ENCODE results near the gene TEAD4.

Gene TEAD4

DNA sequence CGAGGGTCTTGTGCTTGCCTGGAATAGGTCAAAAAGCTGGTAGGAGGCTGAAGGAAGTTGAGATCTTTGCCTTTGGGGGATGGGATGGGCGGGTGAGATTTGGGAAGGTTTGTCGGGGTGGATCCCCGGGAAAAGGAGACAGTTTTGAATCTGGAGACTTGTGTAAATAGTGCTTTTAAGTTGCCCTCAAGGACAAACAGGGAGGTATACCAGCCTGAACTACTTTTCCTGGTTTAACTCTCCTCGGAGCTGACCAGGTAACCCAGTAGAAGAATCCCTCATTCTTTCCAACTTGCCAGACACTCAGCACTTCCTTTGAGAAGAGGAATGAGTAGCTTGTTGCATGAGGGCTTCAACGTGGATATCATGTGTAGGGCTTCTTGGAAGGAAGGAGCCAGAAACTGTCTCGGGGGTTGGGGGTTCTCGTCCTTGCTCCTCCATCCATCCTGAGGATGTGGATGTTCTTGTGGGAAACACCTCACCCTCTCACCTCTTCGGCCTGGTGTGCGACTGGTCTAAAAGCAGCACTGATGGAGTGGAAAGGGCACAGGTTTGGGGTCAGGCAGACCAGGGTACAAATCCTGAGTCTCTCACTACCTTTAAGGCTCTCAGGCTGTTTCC, 1.9 kb downstream of the TEAD4 start:
- DNase-seq: no peak

DNA sequence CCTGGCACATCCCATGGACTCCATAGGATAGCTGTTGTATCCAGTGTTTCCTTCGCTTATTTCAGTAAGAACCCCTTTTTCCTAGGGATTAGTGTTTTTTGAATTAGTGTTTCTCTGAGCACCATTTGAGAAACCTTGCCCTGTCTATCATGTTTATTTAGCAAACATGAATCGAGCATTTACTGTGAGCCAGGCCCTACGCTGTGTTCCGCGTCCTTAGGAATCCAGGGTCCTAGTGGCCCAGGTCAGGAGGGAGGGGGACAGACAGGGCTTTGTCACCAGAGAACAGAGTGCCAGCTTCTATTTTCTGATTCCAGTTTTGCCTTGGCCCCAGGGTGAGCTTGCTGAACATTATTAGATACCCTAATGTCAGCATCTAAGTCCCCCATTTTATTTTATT, 2.5 kb downstream of the TEAD4 start:
- no peak for DNase-seq

DNA sequence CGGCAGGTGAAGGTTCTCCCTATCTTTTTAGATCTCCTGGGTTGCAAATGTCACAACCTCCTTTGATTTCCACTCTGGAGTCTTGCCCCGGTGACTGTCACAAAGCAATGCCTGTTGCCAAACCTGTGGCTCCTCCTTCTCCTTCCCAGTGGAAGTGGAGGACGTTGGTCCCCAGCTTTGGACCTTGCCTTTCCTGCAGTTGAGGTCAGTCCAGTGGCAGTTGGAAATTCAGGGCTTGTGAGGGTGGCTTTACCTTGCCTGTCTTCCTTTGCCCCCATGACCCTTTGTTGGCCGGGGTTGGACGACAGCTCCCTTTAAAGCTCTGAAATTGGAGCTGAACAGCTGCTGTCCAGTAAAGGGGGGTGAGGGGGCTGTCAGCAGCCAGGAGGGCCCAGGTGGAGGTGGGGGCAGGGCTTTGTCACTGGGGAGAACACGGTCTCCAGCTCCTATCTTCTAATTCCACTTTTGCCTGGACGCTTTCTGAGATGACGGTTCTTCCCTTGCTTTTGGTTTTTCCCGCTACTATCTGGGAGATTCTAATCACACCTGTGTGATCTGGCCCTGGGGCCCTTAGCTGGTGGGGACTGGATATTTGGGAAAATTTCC, 4.1 kb downstream of the TEAD4 start:
- no peak for DNase-seq

DNA sequence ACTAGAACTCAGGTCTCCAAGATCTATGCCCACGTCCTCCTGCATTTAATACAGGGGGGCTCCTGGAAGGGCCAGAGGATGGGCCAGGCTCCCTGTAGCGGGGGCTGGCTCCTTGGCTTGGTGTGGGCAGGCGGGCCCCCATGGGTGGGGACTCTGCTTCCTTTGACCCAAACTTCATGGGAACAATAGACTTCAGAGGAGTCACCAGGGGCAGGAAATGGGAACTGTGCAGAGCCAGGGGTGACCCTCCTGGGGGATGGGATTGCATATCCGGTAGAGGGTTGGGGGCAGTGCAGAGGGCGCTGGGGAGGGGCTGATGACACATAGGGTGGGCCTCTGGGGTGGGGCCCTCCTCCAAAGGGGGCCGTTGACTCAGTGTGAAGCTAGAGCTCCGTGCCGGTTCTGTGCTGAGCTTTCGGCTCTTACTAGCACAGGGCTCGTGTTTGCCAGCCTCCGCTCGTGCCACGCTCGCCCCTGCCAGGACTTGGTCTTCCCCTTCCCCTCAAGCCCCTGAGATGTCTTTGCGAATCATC, 4.6 kb downstream of the TEAD4 start:
- DNase-seq: no peak

DNA sequence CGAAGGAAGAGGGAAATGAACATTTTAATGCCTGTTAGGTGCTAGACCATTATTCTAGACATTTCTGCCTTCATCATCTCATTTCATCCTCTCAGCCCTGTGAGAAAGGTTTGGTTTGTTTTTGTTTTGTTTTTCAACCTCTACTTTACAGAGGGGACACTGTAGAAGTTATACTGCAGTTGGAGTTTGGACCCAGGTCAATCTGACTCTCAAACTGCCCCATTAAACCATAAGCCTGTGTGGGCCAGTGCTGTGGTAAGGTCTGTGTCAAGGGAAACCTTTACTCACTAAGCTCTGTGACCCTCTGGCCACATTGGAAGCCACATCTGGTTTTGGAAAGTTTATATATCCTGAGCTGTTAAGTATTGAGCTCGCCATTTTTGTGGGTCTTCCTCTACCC, 8.5 kb downstream of the TEAD4 start:
- no peak for DNase-seq

DNA sequence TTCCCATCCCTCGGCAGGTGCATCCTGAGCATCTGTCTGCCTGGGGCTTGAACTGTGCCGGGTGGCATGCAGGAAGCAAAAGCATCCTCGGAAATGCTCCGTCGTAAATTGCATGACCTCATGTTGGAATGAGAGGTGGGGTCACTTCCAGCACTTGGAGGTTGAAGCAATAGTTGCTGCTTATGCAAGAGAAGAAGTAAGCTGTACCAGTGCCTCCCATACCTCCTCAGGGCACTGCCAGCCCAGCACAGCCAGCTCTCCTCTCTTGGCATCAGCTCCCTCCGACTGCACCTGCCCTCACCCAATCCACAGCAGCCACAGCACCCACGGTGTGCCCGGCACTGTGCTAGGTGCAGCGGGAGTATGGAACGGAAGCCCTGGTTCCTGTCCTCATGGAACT, 11.5 kb downstream of the TEAD4 start:
- no peak for DNase-seq

DNA sequence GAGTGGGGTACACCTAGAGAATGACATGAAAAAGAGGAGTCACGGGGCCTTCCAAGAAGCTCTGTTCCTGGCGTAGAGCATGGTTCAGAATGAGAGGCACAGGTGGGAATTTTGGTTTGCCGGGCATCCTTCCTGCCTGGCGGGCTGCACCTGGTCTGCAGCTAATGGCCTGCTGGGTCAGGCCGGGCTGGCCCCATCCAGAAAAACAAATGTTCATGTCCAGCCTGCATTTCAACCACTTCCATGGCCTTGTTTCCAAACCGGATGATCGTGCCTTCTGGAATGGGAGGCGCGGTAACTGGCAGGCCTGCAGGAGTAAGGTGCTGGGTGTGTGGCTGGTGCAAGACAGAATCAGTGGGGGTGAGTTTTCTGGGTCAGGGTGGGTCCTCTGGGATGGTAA, 14.4 kb downstream of the TEAD4 start:
- DNase-seq: no peak

DNA sequence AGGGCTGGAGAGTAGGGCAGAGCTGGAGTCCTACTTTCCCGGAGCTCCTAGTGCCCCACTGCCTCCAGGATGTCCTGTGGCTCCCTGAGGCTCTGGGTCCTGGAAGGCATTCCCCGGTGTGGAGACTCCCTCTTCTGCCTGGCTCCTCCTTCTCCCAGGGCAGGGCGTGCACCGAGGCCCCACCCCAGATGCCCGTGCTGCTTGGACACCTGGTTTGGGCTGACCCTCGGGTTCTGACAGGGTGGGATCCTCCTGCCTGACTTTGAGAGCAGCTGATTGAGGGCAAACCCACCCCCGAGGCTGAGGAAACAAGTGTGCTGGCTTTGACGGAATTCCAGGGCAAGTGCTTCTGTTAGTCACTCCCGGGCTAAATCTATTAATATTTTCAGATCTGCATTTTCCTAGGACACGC, 15.4 kb downstream of the TEAD4 start:
- no peak for DNase-seq

DNA sequence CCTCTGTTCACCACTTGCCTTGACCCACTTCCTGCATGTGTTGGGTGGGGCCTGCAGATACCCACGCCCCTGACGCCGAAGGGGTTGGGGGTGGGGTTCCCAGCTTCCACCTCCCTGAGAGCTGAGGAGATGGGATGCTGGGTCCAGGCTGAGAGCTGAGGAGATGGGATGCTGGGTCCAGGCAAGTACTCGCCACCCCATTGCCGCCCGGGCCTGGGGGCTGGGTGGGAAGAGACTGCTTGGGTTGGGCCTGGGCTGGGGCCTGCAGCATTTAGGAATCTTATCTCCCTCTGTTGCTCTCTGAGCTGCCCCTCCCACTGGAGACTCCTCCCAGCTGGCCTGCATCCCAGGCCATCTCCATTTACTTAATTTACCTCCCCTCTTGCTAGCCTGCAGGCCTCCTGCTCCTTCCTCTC, 17.4 kb downstream of the TEAD4 start:
- DNase-seq: no peak

DNA sequence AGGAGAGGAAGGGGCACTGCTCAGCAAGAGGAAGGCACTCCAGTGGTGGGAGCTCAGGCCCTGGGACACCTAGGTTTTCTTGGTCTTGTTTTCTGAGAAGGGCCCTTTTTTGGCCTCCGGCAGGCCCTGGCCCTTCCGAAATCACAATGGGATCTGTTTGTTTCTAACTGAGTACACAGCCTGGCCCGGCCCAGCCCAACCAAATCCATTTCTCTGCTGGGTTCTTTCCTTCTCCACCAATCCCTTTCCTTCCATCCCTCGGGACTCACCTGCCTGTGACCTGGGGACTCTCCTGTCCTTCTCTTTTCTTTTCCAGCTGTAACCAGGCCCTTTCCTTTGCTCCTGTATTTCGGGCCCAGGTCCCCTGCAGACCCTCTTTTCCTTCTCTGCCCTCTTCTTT, 18.6 kb downstream of the TEAD4 start:
- no peak for DNase-seq

DNA sequence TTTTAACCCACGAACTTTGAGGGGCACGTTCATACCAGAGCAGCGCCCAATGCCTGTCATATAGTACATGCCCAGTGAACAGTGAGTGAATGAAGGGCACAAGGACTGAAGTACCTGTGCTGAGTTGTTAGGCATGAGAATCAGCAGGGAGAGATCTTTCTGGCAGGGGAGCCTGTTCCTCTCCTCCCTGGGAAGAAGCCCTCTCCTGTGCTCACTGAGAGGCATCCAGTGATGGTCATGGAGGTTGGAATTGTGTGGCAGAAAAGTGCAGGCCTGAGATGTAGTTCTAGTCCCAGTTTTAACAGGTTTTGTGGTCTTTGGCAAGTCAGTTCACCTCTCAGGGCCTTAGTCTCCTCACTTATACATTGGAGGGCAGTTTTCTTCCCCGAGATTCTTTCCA, 20.6 kb downstream of the TEAD4 start:
- no peak for DNase-seq

DNA sequence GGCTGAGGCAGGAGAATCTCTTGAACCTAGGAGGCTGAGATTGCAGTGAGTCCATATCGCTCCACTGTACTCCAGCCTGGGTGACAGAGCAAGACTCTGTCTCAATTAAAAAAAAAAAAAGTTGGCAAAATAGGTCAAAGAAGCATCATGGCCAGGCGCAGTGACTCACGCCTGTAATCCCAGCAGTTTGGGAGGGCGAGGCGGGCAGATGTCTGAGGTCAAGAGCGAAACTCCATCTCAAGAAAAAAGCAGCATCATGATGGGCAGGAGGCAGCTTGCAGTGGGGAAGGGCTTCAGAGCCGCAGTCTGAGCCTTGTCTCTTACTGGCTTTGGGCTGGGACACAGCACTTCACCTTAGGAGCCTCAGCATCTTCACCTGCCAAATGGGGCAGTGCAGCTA, 21.4 kb downstream of the TEAD4 start:
- no peak for DNase-seq

DNA sequence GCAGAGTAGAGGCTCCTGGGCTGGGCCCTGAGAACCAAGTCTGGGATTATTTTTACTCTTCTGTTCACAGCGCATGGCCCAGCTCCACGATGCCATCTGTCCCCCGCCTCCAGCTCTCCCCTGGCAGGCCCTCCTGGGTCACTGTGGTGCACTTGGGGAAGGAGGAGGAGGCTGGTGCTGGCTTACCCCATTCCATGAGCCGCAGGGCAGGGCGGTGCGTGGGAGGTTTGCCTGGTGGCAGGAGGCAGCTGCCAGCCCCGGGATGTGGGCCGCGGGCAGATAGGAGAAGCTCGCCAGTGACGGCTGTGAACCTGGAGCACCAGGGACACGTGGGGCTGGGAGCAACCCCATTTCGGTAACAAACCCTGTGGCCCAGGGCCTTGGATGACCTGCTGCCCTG, 23.2 kb downstream of the TEAD4 start:
- no peak for DNase-seq

DNA sequence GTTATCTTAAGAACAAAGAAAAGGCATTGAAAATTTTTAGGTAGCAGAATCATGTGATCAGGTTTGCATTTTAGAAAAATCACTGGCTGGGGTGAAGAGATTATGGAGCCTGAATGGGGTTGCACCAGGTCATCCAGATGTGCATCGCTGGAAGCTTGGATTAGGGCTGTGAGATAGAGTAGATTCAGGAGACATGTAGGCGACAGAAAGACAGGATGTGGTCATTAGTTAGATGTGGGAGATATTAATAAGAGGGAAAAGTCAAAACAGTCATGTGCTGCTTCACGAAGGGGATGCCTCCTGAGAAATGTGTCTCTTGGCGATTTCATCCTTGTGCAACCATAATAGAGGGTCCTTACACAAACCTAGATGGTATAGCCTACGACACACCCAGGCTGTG, 25.1 kb downstream of the TEAD4 start:
- DNase-seq: no peak

DNA sequence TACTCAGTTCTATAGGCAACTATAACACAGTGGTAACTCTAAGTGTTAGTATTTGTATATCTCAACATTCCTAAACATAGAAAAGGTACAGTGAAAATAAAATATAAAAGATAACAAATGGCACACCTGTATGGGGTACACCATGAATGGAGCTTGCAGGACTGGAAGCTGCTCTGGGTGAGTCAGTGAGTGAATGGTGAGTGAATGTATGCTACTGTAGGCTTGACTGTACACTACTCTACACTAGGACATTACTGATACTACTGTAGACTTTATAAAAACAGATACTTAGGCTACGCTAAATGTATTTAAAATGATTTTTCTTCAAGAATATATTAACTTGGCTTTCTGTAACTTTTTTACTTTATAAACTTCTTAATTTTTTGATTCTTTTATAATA, 25.5 kb downstream of the TEAD4 start:
- DNase-seq: no peak

DNA sequence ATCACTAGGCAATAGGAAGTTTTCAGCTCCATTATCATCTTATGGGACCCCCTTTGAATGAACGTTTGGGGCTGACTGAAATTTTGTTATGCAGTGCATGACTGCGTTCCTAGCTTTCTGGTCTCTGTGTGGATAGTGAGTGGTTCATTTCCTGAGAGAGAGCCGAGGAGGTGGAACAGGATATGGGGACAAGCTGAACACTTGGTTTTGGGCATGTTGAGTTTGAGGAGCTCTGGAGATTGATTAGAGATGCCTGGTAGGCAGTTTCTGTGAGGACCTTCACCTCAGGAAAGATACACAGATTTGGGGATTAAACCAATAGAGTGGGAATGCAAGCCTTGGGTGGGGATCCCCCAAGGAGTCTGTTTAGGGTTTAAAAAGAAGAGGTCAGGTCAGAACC, 27.7 kb downstream of the TEAD4 start:
- DNase-seq: no peak

DNA sequence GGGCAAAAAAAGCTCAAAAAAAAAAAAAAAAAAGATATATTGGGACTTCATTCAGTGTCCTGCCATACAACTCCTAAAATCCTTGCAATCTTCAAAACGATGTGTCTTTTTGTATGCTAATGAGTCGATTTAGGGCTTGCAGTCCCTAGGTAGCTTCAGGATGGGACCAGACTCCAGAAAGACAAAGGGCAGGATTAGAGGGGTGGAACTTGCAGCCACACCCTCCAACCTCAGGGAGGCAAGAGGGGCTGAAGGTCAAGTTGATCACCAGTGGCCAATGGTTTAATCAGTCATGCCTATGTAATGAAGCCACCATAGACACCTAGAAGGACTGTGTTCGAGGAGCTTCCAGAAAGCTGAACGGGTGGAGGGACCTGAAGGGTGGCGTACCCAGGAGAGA, 29.3 kb downstream of the TEAD4 start:
- no peak for DNase-seq

DNA sequence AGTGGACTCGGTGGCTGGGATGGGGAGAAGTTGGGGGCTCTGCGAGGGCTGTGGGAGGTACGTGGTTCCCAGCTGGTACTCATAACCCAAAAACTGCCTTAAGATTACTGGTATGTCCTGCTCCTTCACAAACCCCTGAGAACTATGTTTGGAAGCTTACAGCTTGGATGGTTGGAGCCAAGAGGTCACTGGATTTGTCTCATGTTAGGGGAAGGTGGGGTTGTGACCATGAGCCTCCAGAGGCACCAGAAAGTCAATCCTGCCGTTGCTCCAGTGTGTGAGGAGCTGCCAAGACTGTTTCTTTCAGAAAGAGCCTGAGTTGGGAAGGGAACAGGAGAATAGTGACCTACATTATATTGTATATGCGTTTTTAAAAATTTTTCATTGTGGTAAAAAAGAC, 33.5 kb downstream of the TEAD4 start:
- no peak for DNase-seq

DNA sequence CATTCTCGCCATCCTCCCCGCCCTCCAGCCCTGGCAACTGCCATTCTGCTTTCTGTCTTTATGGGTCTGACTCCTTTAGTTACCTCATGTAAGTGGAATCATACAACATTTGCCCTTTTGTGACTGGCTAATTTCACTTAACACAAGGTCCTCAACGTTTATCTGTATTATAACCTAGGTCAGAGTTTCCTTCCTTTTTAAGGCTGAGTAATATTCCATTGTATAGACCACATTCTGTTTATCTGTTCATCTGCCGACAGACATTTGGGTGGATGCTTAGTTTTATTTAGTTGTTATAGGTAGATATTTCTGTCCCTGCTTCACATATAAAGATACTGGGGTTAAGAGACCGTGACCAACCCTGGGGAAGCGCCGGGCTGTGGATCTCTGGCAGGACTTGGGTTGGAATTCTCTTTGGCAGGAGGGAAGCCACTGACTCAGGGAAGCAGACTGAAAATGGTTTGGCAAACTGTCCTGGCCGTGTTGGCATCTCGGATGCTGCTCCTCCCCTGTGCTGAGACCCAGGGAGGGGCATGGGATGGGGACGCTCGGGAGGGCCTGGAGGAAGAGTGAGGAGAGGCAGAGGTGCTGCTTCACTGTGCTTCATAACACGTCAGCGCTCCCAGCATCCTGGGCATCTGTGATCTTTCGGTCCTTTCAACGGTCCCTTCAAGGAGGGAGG, 38.9 kb downstream of the TEAD4 start:
- DNase-seq: no peak

DNA sequence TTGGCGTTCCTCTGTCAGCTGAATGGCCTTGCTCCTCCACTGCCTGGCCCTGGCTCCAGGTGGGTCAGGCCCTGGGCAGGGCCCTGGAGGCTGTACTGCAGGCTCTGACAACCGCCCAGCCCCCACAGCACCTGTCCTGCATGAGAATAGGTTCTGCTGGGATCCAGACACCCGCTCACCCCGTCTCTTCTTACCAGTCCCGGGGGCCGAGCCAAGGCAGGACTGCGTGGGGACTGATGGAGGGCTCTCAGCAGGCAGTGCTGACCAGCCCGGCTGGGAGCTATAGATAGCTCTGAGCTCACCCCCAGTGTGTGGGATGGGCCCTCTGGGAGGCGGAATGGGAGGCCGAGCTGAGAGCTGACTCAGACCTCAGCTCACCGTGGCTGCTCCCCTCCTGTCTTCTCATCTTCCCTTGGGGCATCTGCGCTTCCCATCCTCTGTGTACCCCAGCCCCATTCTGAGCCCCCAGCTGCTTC, 39.6 kb downstream of the TEAD4 start:
- no peak for DNase-seq

DNA sequence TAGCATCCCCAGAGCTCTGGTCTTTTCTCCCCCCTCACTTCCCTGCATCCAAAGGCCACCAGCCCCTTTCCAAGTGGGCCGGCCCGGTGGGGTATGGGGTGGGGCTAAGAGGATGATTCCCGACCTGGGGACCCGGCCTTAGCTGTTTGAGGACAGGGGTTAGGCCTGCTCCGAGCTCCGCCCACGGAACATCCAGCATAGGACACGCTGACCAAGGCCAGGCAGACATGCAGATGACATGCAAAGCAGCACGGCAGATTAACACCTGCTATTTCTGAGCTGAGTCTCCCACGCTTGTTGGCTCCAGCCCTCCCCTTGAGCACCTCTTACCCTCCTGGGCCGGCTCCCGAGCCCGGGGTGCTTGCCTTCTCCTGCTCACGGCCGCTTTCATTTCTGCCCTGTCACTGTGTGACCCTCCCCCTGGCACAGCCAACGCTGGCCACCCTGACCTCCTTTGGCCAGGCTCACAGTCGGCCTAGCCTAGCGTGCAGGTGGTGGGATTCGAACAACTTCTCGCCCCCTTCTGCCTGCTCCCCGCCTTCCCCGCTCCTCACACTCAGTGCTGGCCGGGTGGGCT, 40.2 kb downstream of the TEAD4 start:
- DNase-seq: no peak

DNA sequence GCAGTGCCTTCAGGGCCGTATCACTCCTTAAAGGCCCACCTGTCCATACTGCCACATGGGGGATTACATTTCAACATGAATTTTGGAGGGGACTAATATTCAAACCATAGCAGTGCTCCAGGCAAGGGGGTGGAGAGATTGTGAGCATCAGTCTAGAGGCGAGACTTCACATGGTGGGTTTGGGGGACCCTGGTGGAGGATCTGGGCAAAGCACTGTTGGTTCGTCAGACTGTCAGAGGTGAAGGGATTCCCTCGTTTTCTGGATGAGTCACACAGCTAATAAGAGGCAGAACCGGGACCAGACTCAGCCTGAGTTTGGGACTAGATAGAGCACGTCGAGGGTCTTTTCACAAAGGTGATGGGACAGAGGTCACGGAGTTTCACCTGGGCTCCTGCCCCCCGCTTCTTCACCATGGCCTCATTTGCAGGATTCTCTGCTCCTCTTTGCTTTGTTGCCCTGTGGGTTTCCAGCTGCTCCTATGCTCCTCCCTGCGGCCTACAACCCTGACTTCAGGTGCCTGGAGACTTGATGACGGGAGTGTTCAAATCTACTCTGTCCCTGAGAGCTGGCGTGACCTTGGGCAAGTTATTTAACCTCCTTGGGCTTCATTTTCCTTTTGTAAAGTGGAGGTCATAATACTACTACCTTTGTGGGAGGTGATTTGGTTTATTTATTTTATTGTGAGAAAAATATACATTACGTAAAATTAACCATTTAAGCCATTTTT, 41.5 kb downstream of the TEAD4 start:
- DNase-seq: no peak

DNA sequence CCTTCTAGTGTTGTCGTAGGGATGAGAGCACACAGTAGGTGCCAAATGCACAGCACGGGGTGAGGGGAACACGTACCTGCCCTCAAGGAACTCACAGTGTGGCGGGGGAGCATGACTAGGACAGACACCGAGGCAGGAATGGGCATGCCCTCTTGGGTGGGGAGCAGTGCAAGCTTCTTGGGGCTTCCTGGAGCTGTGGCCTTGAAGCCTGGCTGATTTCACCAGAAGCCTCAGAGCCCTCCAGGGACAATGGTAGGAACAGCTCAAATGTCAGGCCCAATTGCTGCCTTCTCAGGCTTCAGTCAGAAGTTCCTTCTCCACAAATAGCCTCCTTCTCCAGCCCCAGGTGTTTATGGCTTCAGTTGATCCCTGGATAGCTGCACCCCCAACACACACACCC, 43.4 kb downstream of the TEAD4 start:
- no peak for DNase-seq
